ENCODE data around the gene ITGB3.

Gene ITGB3

GRCh38 chr17:47338026-47338425, 84.4 kb downstream of the ITGB3 start:
- no peak for DNase-seq (ENCODE audit: low read depth)

DNA sequence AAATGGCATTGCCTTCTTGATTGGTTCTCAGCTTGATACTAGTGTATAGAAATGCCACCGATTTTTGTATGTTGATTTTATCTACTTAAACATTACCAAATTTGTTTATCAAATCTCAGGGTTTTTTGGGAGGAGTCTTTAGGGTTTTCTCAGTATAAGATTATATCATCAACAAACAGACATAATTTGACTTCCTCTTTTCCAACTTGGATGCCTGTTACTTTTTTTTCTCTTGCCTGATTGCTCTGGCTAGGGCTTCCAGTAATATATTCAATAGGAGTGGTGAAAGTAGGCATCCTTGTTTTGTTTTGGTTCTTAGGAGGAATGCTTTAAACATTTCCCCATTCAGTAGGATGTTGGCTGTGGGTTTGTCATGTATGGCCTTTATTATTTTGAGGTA, 99.2 kb downstream of the ITGB3 start:
- DNase-seq (ENCODE audit: low read depth), result no peak

DNA sequence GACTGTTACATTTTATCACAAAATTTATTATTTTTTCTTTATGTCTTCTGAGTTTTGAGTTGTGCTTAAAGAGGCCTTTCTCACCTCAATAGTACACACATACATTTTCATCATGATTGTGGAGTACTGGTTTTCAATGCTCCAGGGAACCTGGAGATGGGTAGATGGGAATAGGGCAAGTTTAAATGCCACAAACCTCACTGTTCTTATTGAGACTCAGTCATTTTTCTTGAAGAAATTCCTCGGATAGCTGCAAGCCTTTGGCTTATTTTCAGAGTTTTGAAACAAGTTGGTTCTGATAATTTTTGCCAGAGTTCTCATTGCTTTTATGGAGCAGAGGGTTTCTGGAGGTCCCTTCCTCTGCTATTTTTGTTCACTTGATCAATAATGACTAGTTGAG, 105.0 kb downstream of the ITGB3 start:
- no peak for DNase-seq (ENCODE audit: low read depth)

Measured in stimulated activated CD8-positive, alpha-beta memory T cell treated with anti-CD3 and anti-CD28 coated beads, Interleukin-4, amount 100 ng/mL, for 24 hours (primary cell).